ENCODE data around the gene CCL28.

The CCL28 gene

GRCh38 chr5:43348207-43348606 lies 64.0 kb downstream of the CCL28 start:
- H3K9me3 Mint-ChIP-seq: peaks cover 23% of the 10 kb centered on the region
- no peak overlapping the region for H3K4me3 Mint-ChIP-seq
- H3K4me1 Mint-ChIP-seq: no peaks in the 10 kb centered on the region
- no peaks in the 10 kb centered on the region for H3K36me3 Mint-ChIP-seq (ENCODE audit: low read depth)
- TF ChIP-seq CTCF (IDR thresholded peaks at IDR 0.05): no peak
- no peaks in the 10 kb centered on the region for H3K27me3 Mint-ChIP-seq (ENCODE audit: low read depth, poor library complexity)
- DNase-seq: no peak
- no peak overlapping the region for H3K27ac Mint-ChIP-seq

- Mint-ChIP-seq H3K4me1 (no peaks in the 10 kb centered on the region), H3K27me3 (ENCODE audit: low read depth, poor library complexity) (no peaks in the 10 kb centered on the region), H3K27ac (no peak overlapping the region), H3K4me3 (no peak overlapping the region), H3K9me3 (peaks cover 54% of the 10 kb centered on the region), H3K36me3 (ENCODE audit: low read depth) (no peaks in the 10 kb centered on the region)
- DNase-seq: no peak
- TF ChIP-seq CTCF (IDR thresholded peaks at IDR 0.05): no peak
These were observed 73.3 kb downstream of the CCL28 start for GRCh38 chr5:43338862-43339261.

DNA sequence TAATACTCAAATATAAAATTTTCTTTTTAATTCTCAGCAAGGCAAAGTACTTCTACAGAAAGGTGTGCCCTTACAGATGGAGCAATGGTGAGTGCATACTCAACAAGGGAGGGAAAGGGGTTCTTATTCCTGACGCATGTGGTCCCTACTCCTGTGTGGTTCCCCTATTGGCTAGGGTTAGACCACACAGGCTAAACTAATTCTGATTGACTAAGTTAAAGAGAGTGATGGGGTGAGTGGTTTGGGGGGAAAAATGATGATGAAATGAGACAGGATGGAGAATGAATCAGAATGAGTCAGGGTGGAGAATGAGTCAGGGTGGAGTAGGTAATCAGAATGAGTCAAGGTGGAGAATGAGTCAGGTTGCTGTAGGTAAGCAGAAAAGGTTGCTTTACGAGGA lies 76.0 kb downstream of the CCL28 start:
- Mint-ChIP-seq H3K9me3 (peaks cover 49% of the 10 kb centered on the region), H3K4me3 (no peak overlapping the region), H3K27me3 (ENCODE audit: low read depth, poor library complexity) (peaks cover 4% of the 10 kb centered on the region), H3K4me1 (no peaks in the 10 kb centered on the region), H3K36me3 (ENCODE audit: low read depth) (no peaks in the 10 kb centered on the region), H3K27ac (no peak overlapping the region)
- no peak for TF ChIP-seq CTCF (IDR thresholded peaks at IDR 0.05)
- DNase-seq: no peak

GRCh38 chr5:43335681-43336080 lies 76.5 kb downstream of the CCL28 start:
- H3K27me3 Mint-ChIP-seq (ENCODE audit: low read depth, poor library complexity): peaks cover 4% of the 10 kb centered on the region
- no peak overlapping the region for H3K27ac Mint-ChIP-seq
- no peak for DNase-seq
- peaks cover 45% of the 10 kb centered on the region for H3K9me3 Mint-ChIP-seq
- H3K4me3 Mint-ChIP-seq: no peak overlapping the region
- no peaks in the 10 kb centered on the region for H3K36me3 Mint-ChIP-seq (ENCODE audit: low read depth)
- no peak for TF ChIP-seq CTCF (IDR thresholded peaks at IDR 0.05)
- H3K4me1 Mint-ChIP-seq: no peaks in the 10 kb centered on the region

DNA sequence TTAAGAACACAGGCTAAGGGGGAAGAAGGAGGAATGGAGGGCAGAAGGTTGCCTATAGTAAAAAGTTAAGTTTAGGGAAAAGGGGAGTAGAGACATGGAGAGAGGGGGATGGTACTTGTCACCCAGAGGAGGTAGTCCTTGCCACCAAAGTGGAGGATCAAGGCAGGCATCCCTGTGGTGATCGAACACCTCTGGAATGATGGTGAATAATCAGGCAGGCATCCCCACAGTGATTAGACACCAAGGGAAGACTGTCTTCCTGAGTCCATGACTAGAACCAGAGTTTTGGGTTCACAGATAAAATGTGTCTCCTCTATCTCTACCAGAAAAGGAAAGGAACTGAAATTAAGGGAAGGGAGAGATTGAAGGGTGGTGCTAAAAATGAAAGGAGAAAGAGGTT lies 79.8 kb downstream of the CCL28 start:
- H3K4me1 Mint-ChIP-seq: no peaks in the 10 kb centered on the region
- no peak for DNase-seq
- no peak overlapping the region for H3K27ac Mint-ChIP-seq
- no peaks in the 10 kb centered on the region for H3K36me3 Mint-ChIP-seq (ENCODE audit: low read depth)
- TF ChIP-seq CTCF (IDR thresholded peaks at IDR 0.05): no peak
- H3K4me3 Mint-ChIP-seq: no peak overlapping the region
- peaks cover 4% of the 10 kb centered on the region for H3K27me3 Mint-ChIP-seq (ENCODE audit: low read depth, poor library complexity)
- peaks cover 33% of the 10 kb centered on the region for H3K9me3 Mint-ChIP-seq
